CD4-positive, alpha-beta T cell treated with Interleukin-17A for 4 hours (primary cell): ENCODE measurements around the gene TRAF1.

ENCODE experiments used
- DNase-seq: peaks from one replicate; pipeline ENCODE4 v3.0.0-alpha.2; 2020; ENCODE audit warnings: mixed read lengths

The TRAF1 gene

GRCh38 chr9:120904061-120904977 lies 22.3 kb downstream of the TRAF1 start:
- peak; percentile 83 for DNase-seq

GRCh38 chr9:120902569-120903535 lies 23.7 kb downstream of the TRAF1 start:
- peak; percentile 43 for DNase-seq

- peak; percentile 29 for DNase-seq
These were observed 24.6 kb downstream of the TRAF1 start for GRCh38 chr9:120901755-120902568.

- DNase-seq, result peak; percentile 30
These were observed 25.8 kb downstream of the TRAF1 start for GRCh38 chr9:120900824-120901223.

- DNase-seq, result peak; percentile 23
These were observed 27.0 kb downstream of the TRAF1 start for GRCh38 chr9:120899490-120900068.

- no peak for DNase-seq
These were observed 28.2 kb downstream of the TRAF1 start for GRCh38 chr9:120898396-120898795.

- peak; percentile 8 for DNase-seq
These were observed 30.6 kb downstream of the TRAF1 start for GRCh38 chr9:120895951-120896350.

- DNase-seq, result no peak
These were observed 32.1 kb downstream of the TRAF1 start for GRCh38 chr9:120894321-120895148.

- DNase-seq, result peak; percentile 31
These were observed 32.8 kb downstream of the TRAF1 start for GRCh38 chr9:120893611-120894307.

- DNase-seq, result peak; percentile 80
These were observed 33.6 kb downstream of the TRAF1 start for GRCh38 chr9:120892748-120893610.

- peak; percentile 56 for DNase-seq
These were observed 34.5 kb downstream of the TRAF1 start for GRCh38 chr9:120891884-120892747.

- peak; percentile 90 for DNase-seq
These were observed 35.2 kb downstream of the TRAF1 start for GRCh38 chr9:120891245-120891883.

- DNase-seq, result peak; percentile 70
These were observed 36.0 kb downstream of the TRAF1 start for GRCh38 chr9:120890320-120891244.

GRCh38 chr9:120889606-120890271 lies 36.9 kb downstream of the TRAF1 start:
- DNase-seq, result peak; percentile 30

- DNase-seq, result no peak
These were observed 38.0 kb downstream of the TRAF1 start for GRCh38 chr9:120888626-120889025.

GRCh38 chr9:120886490-120886967 lies 40.1 kb downstream of the TRAF1 start:
- no peak for DNase-seq
